Gastrocnemius medialis (tissue), 4 donors: ENCODE results near the gene C4orf50.

Experiments
- POLR2A ChIP-seq, 2 donors: fragments of 450-650 bp; IDR thresholded peaks; one replicate each; pipeline ENCODE4 v1.6.1; 2017; ENCODE audit warnings: antibody characterized with exemption in 2 of 2, mild to moderate bottlenecking in 2 of 2, moderate library complexity in 2 of 2
- TF ChIP-seq, protein P1 (sequence below), 5 experiments: fragments of 450-650 bp in 3 of 5; fragments of 200-600 bp in 2 of 5; sonication (generic) in 2 of 5; IDR thresholded peaks in 4 of 5; conservative IDR thresholded peaks in 1 of 5; 1 replicate in 4 of 5; 2 replicates in 1 of 5; pipeline ENCODE4 v1.5.1; 2016 to 2019; ENCODE audit warnings: antibody characterized with exemption in 5 of 5, mild to moderate bottlenecking in 3 of 5, moderate library complexity in 3 of 5

- no peak for TF ChIP-seq POLR2A (IDR thresholded peaks at IDR 0.05)
- TF ChIP-seq, protein P1, sequence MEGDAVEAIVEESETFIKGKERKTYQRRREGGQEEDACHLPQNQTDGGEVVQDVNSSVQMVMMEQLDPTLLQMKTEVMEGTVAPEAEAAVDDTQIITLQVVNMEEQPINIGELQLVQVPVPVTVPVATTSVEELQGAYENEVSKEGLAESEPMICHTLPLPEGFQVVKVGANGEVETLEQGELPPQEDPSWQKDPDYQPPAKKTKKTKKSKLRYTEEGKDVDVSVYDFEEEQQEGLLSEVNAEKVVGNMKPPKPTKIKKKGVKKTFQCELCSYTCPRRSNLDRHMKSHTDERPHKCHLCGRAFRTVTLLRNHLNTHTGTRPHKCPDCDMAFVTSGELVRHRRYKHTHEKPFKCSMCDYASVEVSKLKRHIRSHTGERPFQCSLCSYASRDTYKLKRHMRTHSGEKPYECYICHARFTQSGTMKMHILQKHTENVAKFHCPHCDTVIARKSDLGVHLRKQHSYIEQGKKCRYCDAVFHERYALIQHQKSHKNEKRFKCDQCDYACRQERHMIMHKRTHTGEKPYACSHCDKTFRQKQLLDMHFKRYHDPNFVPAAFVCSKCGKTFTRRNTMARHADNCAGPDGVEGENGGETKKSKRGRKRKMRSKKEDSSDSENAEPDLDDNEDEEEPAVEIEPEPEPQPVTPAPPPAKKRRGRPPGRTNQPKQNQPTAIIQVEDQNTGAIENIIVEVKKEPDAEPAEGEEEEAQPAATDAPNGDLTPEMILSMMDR (IDR thresholded peaks at IDR 0.05 in 4 of 5, conservative IDR thresholded peaks at IDR 0.05 in 1 of 5) = no peak
Measured at GRCh38 chr4:5921101-5921980, 96.9 kb downstream of the C4orf50 start.
